GM23338 (cell line): ENCODE data around the gene ENDOU. TPM values are rescaled to one million over a fixed set of nuclear protein-coding genes. Genes with fewer than 3 reads are reported as not detected.

ENCODE experiments used
- ATAC-seq: fragments of 200-7000 bp; cut with Tn5 transposase; 3 replicates; pipeline ENCODE4 v1.9.1; 2020
- DNase-seq: peaks from one replicate; pipeline ENCODE4 v3.0.0-alpha.2; 2015; ENCODE audit warnings: low spot score
- H2AFZ ChIP-seq: fragments of 200-600 bp; sonication (generic); 2 replicates; pipeline ENCODE4 v1.8.0; 2016; ENCODE audit warnings: antibody characterized with exemption, mild to moderate bottlenecking, moderate library complexity
- H3F3A ChIP-seq: fragments of 200-600 bp; sonication (generic); replicated peaks from 2 replicates; pipeline ENCODE4 v1.8.0; 2017; ENCODE audit warnings: antibody characterized with exemption, mixed run types, low read depth
- H3K27ac ChIP-seq: fragments of 200-600 bp; sonication (generic); 2 replicates; pipeline ENCODE4 v1.6.1; 2016; ENCODE audit warnings: low read depth
- H3K27me3 ChIP-seq: fragments of 200-600 bp; sonication (generic); 2 replicates; pipeline ENCODE4 v1.8.0; 2016; ENCODE audit warnings: mild to moderate bottlenecking, mixed run types, moderate library complexity; ENCODE audit not compliant: insufficient read depth
- H3K36me3 ChIP-seq: fragments of 200-600 bp; sonication (generic); 2 replicates; pipeline ENCODE4 v1.8.0; 2016; ENCODE audit warnings: mild to moderate bottlenecking; ENCODE audit not compliant: insufficient read depth
- H3K4me1 ChIP-seq: fragments of 200-600 bp; sonication (generic); 2 replicates; pipeline ENCODE4 v1.8.0; 2016; ENCODE audit warnings: mild to moderate bottlenecking, moderate library complexity; ENCODE audit not compliant: insufficient read depth
- H3K4me2 ChIP-seq: fragments of 200-600 bp; sonication (generic); 2 replicates; pipeline ENCODE4 v1.7.1; 2017; ENCODE audit warnings: mixed run types
- H3K4me3 ChIP-seq: fragments of 200-600 bp; sonication (generic); 2 replicates; pipeline ENCODE4 v1.6.1; 2016; ENCODE audit warnings: mixed run types
- H3K79me2 ChIP-seq: fragments of 200-600 bp; sonication (generic); replicated peaks from 2 replicates; pipeline ENCODE4 v1.8.0; 2017; ENCODE audit warnings: mild to moderate bottlenecking; ENCODE audit not compliant: insufficient read depth
- H3K9me2 ChIP-seq: fragments of 200-600 bp; sonication (generic); 2 replicates; pipeline ENCODE4 v1.8.0; 2017; ENCODE audit not compliant: insufficient read depth
- H4K20me1 ChIP-seq: fragments of 200-600 bp; sonication (generic); replicated peaks from 2 replicates; pipeline ENCODE4 v1.8.0; 2017; ENCODE audit warnings: mild to moderate bottlenecking; ENCODE audit not compliant: insufficient read depth
- H3K27ac Mint-ChIP-seq: 2 replicates; pipeline ENCODE4 v1.8.0; 2020; ENCODE audit warnings: inconsistent platforms, mild to moderate bottlenecking, moderate library complexity, mixed read lengths
- H3K27me3 Mint-ChIP-seq: 3 replicates; pipeline ENCODE4 v1.8.0; 2022; ENCODE audit warnings: low read depth, mild to moderate bottlenecking, moderate library complexity, mixed read lengths, inconsistent platforms; ENCODE audit not compliant: insufficient read depth, poor library complexity
- H3K36me3 Mint-ChIP-seq: 3 replicates; pipeline ENCODE4 v1.8.0; 2021; ENCODE audit warnings: low read depth, mild to moderate bottlenecking, inconsistent platforms, moderate library complexity, mixed read lengths
- H3K4me1 Mint-ChIP-seq: 3 replicates; pipeline ENCODE4 v1.8.0; 2020; ENCODE audit warnings: mild to moderate bottlenecking, inconsistent platforms, mixed read lengths
- H3K4me3 Mint-ChIP-seq: 3 replicates; pipeline ENCODE4 v1.8.0; 2021; ENCODE audit warnings: moderate library complexity, mild to moderate bottlenecking, inconsistent platforms, mixed read lengths
- H3K9me3 Mint-ChIP-seq: 3 replicates; pipeline ENCODE4 v1.8.0; 2020; ENCODE audit warnings: moderate library complexity, mild to moderate bottlenecking, inconsistent platforms, mixed read lengths
- CREB1 ChIP-seq: fragments of 250-450 bp; sonication (Bioruptor Pico); IDR thresholded peaks from 2 replicates; pipeline ENCODE4 v1.5.0; 2020; ENCODE audit warnings: low read depth, mild to moderate bottlenecking, moderate library complexity
- ETS1 ChIP-seq: IDR thresholded peaks from 2 replicates; pipeline ENCODE4 v1.6.1; 2016; ENCODE audit warnings: antibody characterized with exemption
- EZH2 ChIP-seq: fragments of 200-600 bp; sonication (generic); IDR thresholded peaks from one replicate; pipeline ENCODE4 v1.8.0; 2017; ENCODE audit warnings: antibody characterized with exemption, mild to moderate bottlenecking, low read depth; ENCODE audit not compliant: unreplicated experiment
- EZH2phosphoT487 ChIP-seq: fragments of 200-600 bp; sonication (generic); IDR thresholded peaks from one replicate; pipeline ENCODE4 v1.8.1; 2018; ENCODE audit warnings: antibody characterized with exemption; ENCODE audit not compliant: unreplicated experiment
- JUNB ChIP-seq: IDR thresholded peaks from one replicate; pipeline ENCODE4 v1.6.1; 2016; ENCODE audit warnings: antibody characterized with exemption; ENCODE audit not compliant: unreplicated experiment
- NANOG ChIP-seq: IDR thresholded peaks from 2 replicates; pipeline ENCODE4 v1.6.1; 2016; ENCODE audit warnings: antibody characterized with exemption, borderline replicate concordance
- POLR2AphosphoS5 ChIP-seq: IDR thresholded peaks from 2 replicates; pipeline ENCODE4 v1.6.1; 2016; ENCODE audit warnings: antibody characterized with exemption, low read depth
- REST ChIP-seq: IDR thresholded peaks from one replicate; pipeline ENCODE4 v1.6.1; 2018; ENCODE audit warnings: antibody characterized with exemption; ENCODE audit not compliant: unreplicated experiment
- STAT1 ChIP-seq: IDR thresholded peaks from one replicate; pipeline ENCODE4 v1.6.1; 2016; ENCODE audit warnings: antibody characterized with exemption; ENCODE audit not compliant: unreplicated experiment
- ZNF114 ChIP-seq: fragments of 250-450 bp; sonication (Bioruptor Pico); IDR thresholded peaks from 2 replicates; pipeline ENCODE4 v1.5.0; 2020; ENCODE audit warnings: mild to moderate bottlenecking, moderate library complexity
- ZNF331 ChIP-seq: fragments of 250-450 bp; sonication (Bioruptor Pico); IDR thresholded peaks from 2 replicates; pipeline ENCODE4 v1.5.0; 2020; ENCODE audit warnings: low read depth, mild to moderate bottlenecking, moderate library complexity
- ZNF462 ChIP-seq: fragments of 250-450 bp; sonication (Bioruptor Pico); IDR thresholded peaks from 2 replicates; pipeline ENCODE4 v1.5.0; 2020; ENCODE audit warnings: mild to moderate bottlenecking, moderate library complexity
- polyA plus RNA-seq: library from polyadenylated mRNA; unstranded; fragments of >200 nt; fragmentation: Nextera tagmentation; extraction: Ambion mirVana; gene quantifications from 2 replicates; pipeline ENCODE4 v1.2.1, GENCODE V29; 2016
- total RNA-seq: library from RNA; depleted of rRNA; stranded (reverse); fragments of >200 nt; shearing (Covaris generic); gene quantifications from 2 replicates; pipeline ENCODE4 v1.2.3, GENCODE V29; 2014

Gene ENDOU
- total and polyA plus RNA-seq, 2 experiments from 2014 or later: not detected

GRCh38 chr12:47717046-47717442 lies 8.2 kb downstream of the ENDOU start (continued):
- TF ChIP-seq ETS1 (no peak), ZNF114 (no peak), EZH2 (no peak), STAT1 (no peak), CREB1 (CRISPR knock-in tag) (no peak)

- Histone ChIP-seq H3K27me3 (no peaks in the 10 kb centered on the region; the same call in 1 of the 2 replicates), H3K79me2 (no peaks in the 10 kb centered on the region), H3F3A (0 out of 2 replicates have a peak, but pooled peaks cover 3% of the 10 kb centered on the region), H3K4me2 (no peak overlapping the region), H3K36me3 (no peaks in the 10 kb centered on the region), H3K27ac (no peak overlapping the region; the same call in 1 of the 2 replicates), H2AFZ (no peak overlapping the region), H4K20me1 (no peaks in the 10 kb centered on the region; the same call in 1 of the 2 replicates), H3K4me3 (no peak overlapping the region), H3K9me2 (no peaks in the 10 kb centered on the region), H3K4me1 (peaks cover 10% of the 10 kb centered on the region)
- Mint-ChIP-seq H3K36me3 (no peaks in the 10 kb centered on the region), H3K4me3 (no peak overlapping the region), H3K4me1 (peaks cover 26% of the 10 kb centered on the region), H3K27me3 (peaks cover 18% of the 10 kb centered on the region), H3K9me3 (no peaks in the 10 kb centered on the region), H3K27ac (no peak overlapping the region)
- DNase-seq (no peak), ATAC-seq (no peak)
- no peak for TF ChIP-seq REST
- no peak for TF ChIP-seq ZNF331 (CRISPR knock-in tag)
- TF ChIP-seq EZH2phosphoT487: no peak
- no peak for TF ChIP-seq NANOG
- TF ChIP-seq POLR2AphosphoS5: no peak
- no peak for TF ChIP-seq ETS1
- TF ChIP-seq ZNF114: no peak
- TF ChIP-seq JUNB: no peak
- TF ChIP-seq EZH2: no peak
- TF ChIP-seq CREB1 (CRISPR knock-in tag): no peak
- no peak for TF ChIP-seq ZNF462 (CRISPR knock-in tag)
- no peak for TF ChIP-seq STAT1
Observed at GRCh38 chr12:47715877-47716548, 9.3 kb downstream of the ENDOU start.
